ENCODE data around the gene CDYL. TPM values are rescaled to one million over a fixed set of nuclear protein-coding genes. Genes with fewer than 3 reads are reported as not detected.
A peak's percentile ranks its signal among the peaks of the same experiment; 100 is the strongest.

Gene CDYL
- total RNA-seq, 2 experiments from 2014 or later: 25.0 to 33.6 TPM

- Mint-ChIP-seq H3K27me3 (no peaks in the 10 kb centered on the region), H3K4me1 (no peaks in the 10 kb centered on the region), H3K4me3 (no peak overlapping the region), H3K9me3 (no peaks in the 10 kb centered on the region), H3K36me3 (ENCODE audit: low read depth) (peaks cover 5% of the 10 kb centered on the region), H3K27ac (no peak overlapping the region)
- DNase-seq: no peak
- ChIA-PET POLR2A (no interaction called here), CTCF (no interaction called here)
Observed at GRCh38 chr6:4948781-4949450, 172.7 kb downstream of the CDYL start.

GRCh38 chr6:4950076-4950475, 173.9 kb downstream of the CDYL start:
- Mint-ChIP-seq H3K27ac (no peak overlapping the region), H3K27me3 (no peaks in the 10 kb centered on the region), H3K36me3 (ENCODE audit: low read depth) (peaks cover 7% of the 10 kb centered on the region), H3K4me3 (no peak overlapping the region), H3K4me1 (no peaks in the 10 kb centered on the region), H3K9me3 (no peaks in the 10 kb centered on the region)
- no peak for DNase-seq
- POLR2A ChIA-PET: no interaction called here
- CTCF ChIA-PET: no interaction called here

GRCh38 chr6:4950836-4951533, 174.8 kb downstream of the CDYL start:
- H3K36me3 Mint-ChIP-seq (ENCODE audit: low read depth): peaks cover 7% of the 10 kb centered on the region
- no peaks in the 10 kb centered on the region for H3K9me3 Mint-ChIP-seq
- no peaks in the 10 kb centered on the region for H3K4me1 Mint-ChIP-seq
- ChIA-PET POLR2A (no interaction called here), CTCF (interaction anchor here (0.6 to 1.0 kb wide), 2 partner anchors 9 to 1165 kb away, joined by 3 read pairs; no protein-coding TSS in a partner anchor)
- no peak overlapping the region for H3K4me3 Mint-ChIP-seq
- H3K27ac Mint-ChIP-seq: no peak overlapping the region
- H3K27me3 Mint-ChIP-seq: no peaks in the 10 kb centered on the region
- no peak for DNase-seq

GRCh38 chr6:4953440-4953839, 177.2 kb downstream of the CDYL start:
- DNase-seq: no peak

GRCh38 chr6:4956625-4957024, 180.4 kb downstream of the CDYL start:
- H3K4me3 Mint-ChIP-seq: no peak overlapping the region
- POLR2A ChIA-PET: no interaction called here

More at GRCh38 chr6:4953440-4953839, 177.2 kb downstream of the CDYL start:
- Mint-ChIP-seq H3K4me1 (no peaks in the 10 kb centered on the region), H3K36me3 (ENCODE audit: low read depth) (peaks cover 7% of the 10 kb centered on the region), H3K27ac (no peak overlapping the region), H3K9me3 (no peaks in the 10 kb centered on the region), H3K4me3 (no peak overlapping the region), H3K27me3 (no peaks in the 10 kb centered on the region)
- ChIA-PET CTCF (no interaction called here), POLR2A (no interaction called here)

GRCh38 chr6:4957521-4958231, 181.5 kb downstream of the CDYL start:
- CTCF ChIA-PET: no interaction called here
- Mint-ChIP-seq H3K27me3 (peaks cover 3% of the 10 kb centered on the region), H3K4me1 (no peaks in the 10 kb centered on the region), H3K27ac (peak overlapping the region; percentile 13), H3K4me3 (no peak overlapping the region), H3K9me3 (no peaks in the 10 kb centered on the region), H3K36me3 (ENCODE audit: low read depth) (peaks cover 7% of the 10 kb centered on the region)
- POLR2A ChIA-PET: no interaction called here
- no peak for DNase-seq

More at GRCh38 chr6:4956625-4957024, 180.4 kb downstream of the CDYL start:
- CTCF ChIA-PET: interaction anchor here (0.6 kb wide), 1 partner anchor 217 kb away, joined by 3 read pairs; no protein-coding TSS in a partner anchor
- DNase-seq: no peak
- Mint-ChIP-seq H3K27me3 (peaks cover 3% of the 10 kb centered on the region), H3K27ac (no peak overlapping the region), H3K36me3 (ENCODE audit: low read depth) (peaks cover 7% of the 10 kb centered on the region), H3K9me3 (no peaks in the 10 kb centered on the region), H3K4me1 (no peaks in the 10 kb centered on the region)

- no peak overlapping the region for H3K4me3 Mint-ChIP-seq
- DNase-seq: no peak
- CTCF ChIA-PET: no interaction called here
- H3K36me3 Mint-ChIP-seq (ENCODE audit: low read depth): peaks cover 4% of the 10 kb centered on the region
- H3K4me1 Mint-ChIP-seq: no peaks in the 10 kb centered on the region
- peaks cover 3% of the 10 kb centered on the region for H3K27me3 Mint-ChIP-seq
- no peaks in the 10 kb centered on the region for H3K9me3 Mint-ChIP-seq
- POLR2A ChIA-PET: no interaction called here
- no peak overlapping the region for H3K27ac Mint-ChIP-seq
Observed at GRCh38 chr6:4958624-4959023, 182.4 kb downstream of the CDYL start.

GRCh38 chr6:4961322-4962168, 185.3 kb downstream of the CDYL start:
- no peak for DNase-seq
- POLR2A ChIA-PET: no interaction called here
- Mint-ChIP-seq H3K4me1 (no peaks in the 10 kb centered on the region), H3K36me3 (ENCODE audit: low read depth) (no peaks in the 10 kb centered on the region), H3K4me3 (no peak overlapping the region), H3K27ac (no peak overlapping the region), H3K9me3 (no peaks in the 10 kb centered on the region), H3K27me3 (peaks cover 3% of the 10 kb centered on the region)
- CTCF ChIA-PET: no interaction called here

GRCh38 chr6:4962905-4963304, 186.7 kb downstream of the CDYL start:
- ChIA-PET CTCF (interaction anchor here (1.4 kb wide), 1 partner anchor 15 kb away, joined by 4 read pairs; no protein-coding TSS in a partner anchor), POLR2A (no interaction called here)
- Mint-ChIP-seq H3K36me3 (ENCODE audit: low read depth) (no peaks in the 10 kb centered on the region), H3K27ac (no peak overlapping the region), H3K9me3 (no peaks in the 10 kb centered on the region), H3K4me1 (no peaks in the 10 kb centered on the region), H3K27me3 (peaks cover 3% of the 10 kb centered on the region), H3K4me3 (no peak overlapping the region)
- no peak for DNase-seq

- Mint-ChIP-seq H3K4me3 (no peak overlapping the region), H3K9me3 (no peaks in the 10 kb centered on the region), H3K27me3 (peaks cover 2% of the 10 kb centered on the region), H3K4me1 (no peaks in the 10 kb centered on the region), H3K27ac (no peak overlapping the region), H3K36me3 (ENCODE audit: low read depth) (no peaks in the 10 kb centered on the region)
- ChIA-PET CTCF (no interaction called here), POLR2A (no interaction called here)
- DNase-seq: no peak
Observed at GRCh38 chr6:4964675-4965561, 188.7 kb downstream of the CDYL start.

GRCh38 chr6:4965562-4966389, 189.6 kb downstream of the CDYL start:
- POLR2A ChIA-PET: no interaction called here
- Mint-ChIP-seq H3K36me3 (ENCODE audit: low read depth) (no peaks in the 10 kb centered on the region), H3K9me3 (no peaks in the 10 kb centered on the region), H3K27ac (no peak overlapping the region), H3K4me3 (no peak overlapping the region), H3K27me3 (peaks cover 2% of the 10 kb centered on the region), H3K4me1 (no peaks in the 10 kb centered on the region)
- DNase-seq: no peak
- CTCF ChIA-PET: no interaction called here
